ENCODE measurements around the gene ZMIZ1. TPM values are rescaled to one million over a fixed set of nuclear protein-coding genes. Genes with fewer than 3 reads are reported as not detected.
A peak's percentile ranks its signal among the peaks of the same experiment; 100 is the strongest.

ZMIZ1 gene
- polyA plus RNA-seq, 2 of the 4 experiments (the other 2 are of a cell fraction): 8.1 to 30.3 TPM

DNA sequence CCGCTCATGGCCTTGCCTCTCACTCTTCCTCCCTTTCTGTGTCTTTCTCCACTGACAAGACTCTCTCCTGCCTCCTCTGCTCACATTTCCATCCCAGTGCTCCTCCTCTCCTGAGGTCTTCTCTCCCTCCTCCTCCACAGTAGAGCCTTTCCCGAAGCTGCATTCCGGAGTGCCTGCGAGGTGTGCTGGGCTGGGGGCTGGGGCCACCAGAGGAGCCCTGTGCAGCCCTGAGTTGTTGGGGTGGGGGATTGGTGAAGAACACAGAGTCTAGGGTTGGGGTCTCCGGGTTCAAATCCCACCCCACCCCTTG is 76.4 kb downstream of the ZMIZ1 start (continued):
- TF ChIP-seq, protein P1, sequence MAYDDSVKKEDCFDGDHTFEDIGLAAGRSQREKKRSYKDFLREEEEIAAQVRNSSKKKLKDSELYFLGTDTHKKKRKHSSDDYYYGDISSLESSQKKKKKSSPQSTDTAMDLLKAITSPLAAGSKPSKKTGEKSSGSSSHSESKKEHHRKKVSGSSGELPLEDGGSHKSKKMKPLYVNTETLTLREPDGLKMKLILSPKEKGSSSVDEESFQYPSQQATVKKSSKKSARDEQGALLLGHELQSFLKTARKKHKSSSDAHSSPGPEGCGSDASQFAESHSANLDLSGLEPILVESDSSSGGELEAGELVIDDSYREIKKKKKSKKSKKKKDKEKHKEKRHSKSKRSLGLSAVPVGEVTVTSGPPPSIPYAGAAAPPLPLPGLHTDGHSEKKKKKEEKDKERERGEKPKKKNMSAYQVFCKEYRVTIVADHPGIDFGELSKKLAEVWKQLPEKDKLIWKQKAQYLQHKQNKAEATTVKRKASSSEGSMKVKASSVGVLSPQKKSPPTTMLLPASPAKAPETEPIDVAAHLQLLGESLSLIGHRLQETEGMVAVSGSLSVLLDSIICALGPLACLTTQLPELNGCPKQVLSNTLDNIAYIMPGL (CRISPR knock-in tag; IDR thresholded peaks at IDR 0.05; ENCODE audit: borderline replicate concordance): no peak
- TF ChIP-seq EHF (CRISPR knock-in tag; IDR thresholded peaks at IDR 0.05) (no peak), RCOR1 (IDR thresholded peaks at IDR 0.05; ENCODE audit: low read depth, low read length) (no peak), JUN (IDR thresholded peaks at IDR 0.05) (no peak), CEBPB (IDR thresholded peaks at IDR 0.05) (no peak)
- TF ChIP-seq, protein P2, sequence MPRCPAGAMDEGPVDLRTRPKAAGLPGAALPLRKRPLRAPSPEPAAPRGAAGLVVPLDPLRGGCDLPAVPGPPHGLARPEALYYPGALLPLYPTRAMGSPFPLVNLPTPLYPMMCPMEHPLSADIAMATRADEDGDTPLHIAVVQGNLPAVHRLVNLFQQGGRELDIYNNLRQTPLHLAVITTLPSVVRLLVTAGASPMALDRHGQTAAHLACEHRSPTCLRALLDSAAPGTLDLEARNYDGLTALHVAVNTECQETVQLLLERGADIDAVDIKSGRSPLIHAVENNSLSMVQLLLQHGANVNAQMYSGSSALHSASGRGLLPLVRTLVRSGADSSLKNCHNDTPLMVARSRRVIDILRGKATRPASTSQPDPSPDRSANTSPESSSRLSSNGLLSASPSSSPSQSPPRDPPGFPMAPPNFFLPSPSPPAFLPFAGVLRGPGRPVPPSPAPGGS (IDR thresholded peaks at IDR 0.05): no peak
- TF ChIP-seq, protein P3, sequence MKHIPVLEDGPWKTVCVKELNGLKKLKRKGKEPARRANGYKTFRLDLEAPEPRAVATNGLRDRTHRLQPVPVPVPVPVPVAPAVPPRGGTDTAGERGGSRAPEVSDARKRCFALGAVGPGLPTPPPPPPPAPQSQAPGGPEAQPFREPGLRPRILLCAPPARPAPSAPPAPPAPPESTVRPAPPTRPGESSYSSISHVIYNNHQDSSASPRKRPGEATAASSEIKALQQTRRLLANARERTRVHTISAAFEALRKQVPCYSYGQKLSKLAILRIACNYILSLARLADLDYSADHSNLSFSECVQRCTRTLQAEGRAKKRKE (CRISPR knock-in tag; IDR thresholded peaks at IDR 0.05; ENCODE audit: low read depth): no peak

DNA sequence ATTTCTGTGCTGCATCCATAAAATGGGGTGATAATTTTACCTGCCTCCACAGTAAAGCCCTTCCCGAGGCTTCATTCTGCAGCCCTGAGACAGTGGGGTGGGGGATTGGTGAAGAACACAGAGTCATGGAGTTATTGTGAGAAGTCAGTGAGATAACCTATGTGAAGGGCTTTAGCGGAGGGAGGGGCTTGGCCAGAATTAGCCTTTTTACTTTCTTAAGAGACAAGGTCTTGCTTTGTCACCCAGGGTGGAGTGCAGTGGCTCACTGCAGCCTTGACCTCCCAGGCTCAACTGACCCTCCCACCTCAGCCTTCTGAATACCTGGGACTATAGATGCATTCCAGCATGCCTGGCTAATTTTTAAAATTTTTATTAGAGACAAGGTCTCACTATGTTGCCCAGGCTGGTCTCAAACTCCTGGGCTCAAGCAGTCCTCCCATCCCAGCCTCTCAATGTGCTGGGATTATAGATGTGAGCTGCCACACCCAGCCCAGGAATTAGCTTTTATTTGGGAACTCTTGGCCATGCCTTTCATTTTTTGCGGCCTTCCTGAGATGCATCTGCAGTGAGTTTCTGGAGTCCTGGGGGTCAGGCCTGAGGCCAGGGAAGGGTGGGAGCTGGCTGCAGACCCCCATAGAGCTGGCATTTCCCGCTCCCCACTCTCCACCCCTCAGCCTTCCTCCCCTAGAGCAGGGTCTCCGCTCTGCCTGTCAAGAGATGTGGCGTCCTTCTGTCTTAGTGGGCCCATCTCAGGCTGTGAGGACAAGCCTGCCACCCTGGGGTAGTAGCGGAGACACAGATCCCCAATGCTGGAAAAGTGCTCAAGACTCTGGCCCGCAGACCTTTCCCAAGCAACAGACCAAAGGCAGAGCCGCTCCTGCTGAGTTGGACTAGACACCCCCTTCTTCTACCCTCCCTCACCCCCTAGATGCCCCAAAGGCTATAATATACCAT is 77.0 kb downstream of the ZMIZ1 start:
- TF ChIP-seq, protein P4, sequence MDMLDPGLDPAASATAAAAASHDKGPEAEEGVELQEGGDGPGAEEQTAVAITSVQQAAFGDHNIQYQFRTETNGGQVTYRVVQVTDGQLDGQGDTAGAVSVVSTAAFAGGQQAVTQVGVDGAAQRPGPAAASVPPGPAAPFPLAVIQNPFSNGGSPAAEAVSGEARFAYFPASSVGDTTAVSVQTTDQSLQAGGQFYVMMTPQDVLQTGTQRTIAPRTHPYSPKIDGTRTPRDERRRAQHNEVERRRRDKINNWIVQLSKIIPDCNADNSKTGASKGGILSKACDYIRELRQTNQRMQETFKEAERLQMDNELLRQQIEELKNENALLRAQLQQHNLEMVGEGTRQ (IDR thresholded peaks at IDR 0.05): no peak
- TF ChIP-seq RNF2 (IDR thresholded peaks at IDR 0.05; ENCODE audit: borderline replicate concordance, low read depth) (no peak), ZSCAN20 (CRISPR knock-in tag; IDR thresholded peaks at IDR 0.05) (no peak), MAZ (IDR thresholded peaks at IDR 0.05; ENCODE audit: borderline replicate concordance, low read depth, low read length) (no peak), BHLHE40 (IDR thresholded peaks at IDR 0.05; ENCODE audit: low read depth, low read length) (no peak), PHF8 (IDR thresholded peaks at IDR 0.05; ENCODE audit: borderline replicate concordance, low read depth) (no peak), ZC3H11A (IDR thresholded peaks at IDR 0.05) (no peak), ZFP36 (IDR thresholded peaks at IDR 0.05; ENCODE audit: borderline replicate concordance, partially characterized antibody) (no peak), KDM5A (IDR thresholded peaks at IDR 0.05) (no peak), CBX8 (IDR thresholded peaks at IDR 0.05) (no peak), CBX2 (IDR thresholded peaks at IDR 0.05; ENCODE audit: borderline replicate concordance, low read depth) (no peak), RCOR1 (IDR thresholded peaks at IDR 0.05; ENCODE audit: low read depth, low read length) (no peak), JUN (IDR thresholded peaks at IDR 0.05) (no peak), RFX5 (IDR thresholded peaks at IDR 0.05) (no peak), TP53 (CRISPR knock-in tag; IDR thresholded peaks at IDR 0.05) (no peak)
- TF ChIP-seq, protein P5, sequence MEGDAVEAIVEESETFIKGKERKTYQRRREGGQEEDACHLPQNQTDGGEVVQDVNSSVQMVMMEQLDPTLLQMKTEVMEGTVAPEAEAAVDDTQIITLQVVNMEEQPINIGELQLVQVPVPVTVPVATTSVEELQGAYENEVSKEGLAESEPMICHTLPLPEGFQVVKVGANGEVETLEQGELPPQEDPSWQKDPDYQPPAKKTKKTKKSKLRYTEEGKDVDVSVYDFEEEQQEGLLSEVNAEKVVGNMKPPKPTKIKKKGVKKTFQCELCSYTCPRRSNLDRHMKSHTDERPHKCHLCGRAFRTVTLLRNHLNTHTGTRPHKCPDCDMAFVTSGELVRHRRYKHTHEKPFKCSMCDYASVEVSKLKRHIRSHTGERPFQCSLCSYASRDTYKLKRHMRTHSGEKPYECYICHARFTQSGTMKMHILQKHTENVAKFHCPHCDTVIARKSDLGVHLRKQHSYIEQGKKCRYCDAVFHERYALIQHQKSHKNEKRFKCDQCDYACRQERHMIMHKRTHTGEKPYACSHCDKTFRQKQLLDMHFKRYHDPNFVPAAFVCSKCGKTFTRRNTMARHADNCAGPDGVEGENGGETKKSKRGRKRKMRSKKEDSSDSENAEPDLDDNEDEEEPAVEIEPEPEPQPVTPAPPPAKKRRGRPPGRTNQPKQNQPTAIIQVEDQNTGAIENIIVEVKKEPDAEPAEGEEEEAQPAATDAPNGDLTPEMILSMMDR (IDR thresholded peaks at IDR 0.05): no peak
- POLR2A ChIA-PET: no interaction called here
- DNase-seq (ENCODE audit: low read depth in 1 of 2, low spot score in 1 of 2) (no peak), FAIRE-seq (no peak), ATAC-seq (no peak)
- CTCF ChIA-PET: interaction anchor here (0.8 to 1.1 kb wide), 3 partner anchors 17 to 171 kb away, joined by 4 to 8 read pairs (median 4); no protein-coding TSS in a partner anchor
- Histone ChIP-seq H3K4me1 (peaks cover 87% of the 10 kb centered on the region), H3K4me2 (peak overlapping the region; percentile 52), H3K9me3 (no peaks in the 10 kb centered on the region), H3K27ac (peak overlapping the region; percentile 98 to 99), H3K4me3 (no peak overlapping the region)
- 84% methylated on average over 9 of the region's 9 CpGs for WGBS (ENCODE audit: missing lambda C conversion rate)
